Neutrophil (primary cell): ENCODE data around the gene STIM1.
A peak's percentile ranks its signal among the peaks of the same experiment; 100 is the strongest.

Experiments used
- H3K27ac ChIP-seq: fragments of 200-600 bp; sonication (generic); 2 replicates; pipeline ENCODE4 v1.5.1; 2016; ENCODE audit warnings: mild to moderate bottlenecking, moderate library complexity
- H3K27me3 ChIP-seq: fragments of 200-600 bp; sonication (generic); 2 replicates; pipeline ENCODE4 v1.6.0; 2016; ENCODE audit warnings: mild to moderate bottlenecking
- H3K36me3 ChIP-seq: fragments of 200-600 bp; sonication (generic); 2 replicates; pipeline ENCODE4 v1.5.1; 2017
- H3K4me1 ChIP-seq, 2 experiments: fragments of 200-600 bp in 1 of 2; sonication (generic) in 1 of 2; 1 replicate in 1 of 2; 2 replicates in 1 of 2; pipeline versions ENCODE4 v1.5.1 to v1.6.1; 2013 to 2016; ENCODE audit warnings: low read depth in 1 of 2, low read length in 1 of 2, mild to moderate bottlenecking in 1 of 2, moderate library complexity in 1 of 2; ENCODE audit not compliant: control insufficient read depth in 1 of 2, insufficient read depth in 1 of 2
- H3K4me3 ChIP-seq, 2 experiments: fragments of 200-600 bp in 1 of 2; sonication (generic) in 1 of 2; 1 replicate in 1 of 2; 2 replicates in 1 of 2; pipeline ENCODE4 v1.5.1; 2013 to 2016; ENCODE audit warnings: low read depth in 1 of 2, low read length in 1 of 2, mild to moderate bottlenecking in 1 of 2, moderate library complexity in 1 of 2
- H3K9me3 ChIP-seq: fragments of 200-600 bp; sonication (generic); 2 replicates; pipeline ENCODE4 v1.5.1; 2016
- CTCF ChIP-seq: fragments of 200-600 bp; sonication (generic); IDR thresholded peaks from 2 replicates; pipeline ENCODE4 v1.5.1; 2016; ENCODE audit warnings: antibody characterized with exemption

STIM1 gene

GRCh38 chr11:4087551-4087950 is 232.1 kb downstream of the STIM1 start:
- Histone ChIP-seq H3K27me3 (no peaks in the 10 kb centered on the region), H3K4me1 (no peaks in the 10 kb centered on the region), H3K4me3 (no peak overlapping the region), H3K9me3 (no peaks in the 10 kb centered on the region), H3K27ac (no peak overlapping the region), H3K36me3 (peaks cover 84% of the 10 kb centered on the region)
- TF ChIP-seq CTCF = no peak

- TF ChIP-seq CTCF = no peak
- Histone ChIP-seq H3K9me3 (no peaks in the 10 kb centered on the region), H3K4me3 (no peak overlapping the region), H3K27ac (no peak overlapping the region), H3K4me1 (peaks cover 8 to 10% of the 10 kb centered on the region in 2 experiments), H3K27me3 (no peaks in the 10 kb centered on the region), H3K36me3 (peaks cover 62% of the 10 kb centered on the region)
Observed at GRCh38 chr11:4090258-4090657, 234.8 kb downstream of the STIM1 start.

- Histone ChIP-seq H3K4me1 (peaks cover 17 to 20% of the 10 kb centered on the region in 2 experiments), H3K36me3 (peaks cover 50% of the 10 kb centered on the region), H3K27me3 (no peaks in the 10 kb centered on the region), H3K9me3 (no peaks in the 10 kb centered on the region), H3K4me3 (no peak overlapping the region), H3K27ac (no peak overlapping the region)
- TF ChIP-seq CTCF = no peak
Observed at GRCh38 chr11:4092026-4092425, 236.6 kb downstream of the STIM1 start.

GRCh38 chr11:4093519-4094347 is 238.3 kb downstream of the STIM1 start:
- Histone ChIP-seq H3K4me1 (peaks cover 17 to 20% of the 10 kb centered on the region in 2 experiments), H3K4me3 (peak overlapping the region; percentile 63 to 82), H3K27me3 (no peaks in the 10 kb centered on the region), H3K9me3 (no peaks in the 10 kb centered on the region), H3K27ac (peak overlapping the region; percentile 71), H3K36me3 (peaks cover 33% of the 10 kb centered on the region)
- no peak for TF ChIP-seq CTCF

GRCh38 chr11:4094348-4095291 is 239.2 kb downstream of the STIM1 start, which contains the start of gene RRM1:
Gene RRM1 (plus strand): TSS chr11:4094799. CDS start chr11:4095013, 214 bp downstream.
- no peak for TF ChIP-seq CTCF
- peaks cover 17 to 20% of the 10 kb centered on the region in 2 experiments for H3K4me1 ChIP-seq
- H3K27ac ChIP-seq = peak within 1 kb of the TSS; percentile 71

More at GRCh38 chr11:4094348-4095291, 239.2 kb downstream of the STIM1 start, which contains the start of gene RRM1:
- H3K9me3 ChIP-seq = no peaks in the 10 kb centered on the region
- peak within 1 kb of the TSS; percentile 63 to 82 for H3K4me3 ChIP-seq
- no peaks in the 10 kb centered on the region for H3K27me3 ChIP-seq
- H3K36me3 ChIP-seq = peaks cover 30% of the 10 kb centered on the region
